ENCODE results near the gene CD164L2. TPM values are rescaled to one million over a fixed set of nuclear protein-coding genes. Genes with fewer than 3 reads are reported as not detected.
"Not testable (repeated sequence)": the region's sequence is repeated elsewhere in the genome, so short reads cannot be mapped to it uniquely, and the experiment has no call there.

The CD164L2 gene
- total RNA-seq, 1 donor from 2014 or later: not detected

DNA sequence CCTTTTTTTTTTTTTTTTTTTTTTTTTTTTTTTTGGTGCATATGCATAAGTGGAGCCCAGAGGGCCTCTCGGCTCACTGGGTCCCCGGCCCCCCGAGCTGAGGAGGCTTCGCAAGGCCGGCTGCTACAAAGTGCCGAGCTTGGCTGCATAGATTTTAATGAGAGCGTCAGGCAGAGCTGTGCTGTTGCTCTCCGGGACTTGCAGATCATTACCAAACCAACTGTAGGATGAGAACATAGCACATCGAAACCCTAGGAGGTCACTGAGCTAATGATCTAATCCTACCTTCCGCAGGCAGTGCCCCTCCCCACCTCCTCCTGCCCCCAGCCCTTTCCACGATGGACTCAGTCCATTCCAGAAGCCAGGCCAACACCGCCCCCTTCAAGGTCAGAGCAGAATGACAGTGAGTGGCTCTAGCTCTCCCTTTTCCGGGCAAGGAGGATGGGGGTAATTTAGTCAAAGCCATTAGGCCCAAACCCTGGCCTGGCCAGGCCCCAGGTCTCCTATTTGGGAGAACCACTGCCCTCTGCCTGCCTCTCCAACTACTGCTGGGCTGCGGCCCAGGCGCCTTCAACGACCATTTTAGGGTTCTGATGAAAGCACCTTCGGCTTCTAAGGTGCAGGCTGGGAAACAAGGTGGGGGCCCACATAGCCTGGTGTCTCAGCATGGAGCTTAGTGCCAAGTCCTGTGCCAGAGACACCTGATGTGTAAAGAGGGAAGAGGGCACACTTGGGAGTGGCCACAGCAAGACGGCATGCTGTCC lies 22.6 kb upstream of the CD164L2 start:
- not testable (repeated sequence) for DNase-seq (ENCODE audit: low spot score in 2 of 2); FAIRE-seq

DNA sequence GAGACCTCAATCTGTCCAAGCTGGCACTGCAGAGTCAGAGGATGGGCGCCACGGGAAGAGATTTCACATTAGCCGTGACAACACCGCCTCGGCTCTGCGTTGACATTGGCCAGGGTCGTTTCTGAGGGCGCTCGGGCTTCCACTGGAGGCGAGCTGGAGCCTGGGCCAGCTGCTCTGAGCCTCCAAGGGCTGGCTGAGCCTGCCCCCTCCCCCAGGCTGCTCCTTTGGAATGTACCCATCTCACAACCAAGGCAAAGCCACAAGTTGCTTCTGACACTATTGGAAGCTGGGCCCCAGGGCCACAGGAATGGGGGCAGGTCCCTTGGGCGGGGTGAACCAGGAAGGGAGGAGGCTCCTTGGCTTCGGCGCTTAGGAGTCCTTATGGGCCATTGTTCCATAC lies 21.9 kb upstream of the CD164L2 start:
- no peak for DNase-seq (ENCODE audit: low spot score in 2 of 2)
- FAIRE-seq: no peak

DNA sequence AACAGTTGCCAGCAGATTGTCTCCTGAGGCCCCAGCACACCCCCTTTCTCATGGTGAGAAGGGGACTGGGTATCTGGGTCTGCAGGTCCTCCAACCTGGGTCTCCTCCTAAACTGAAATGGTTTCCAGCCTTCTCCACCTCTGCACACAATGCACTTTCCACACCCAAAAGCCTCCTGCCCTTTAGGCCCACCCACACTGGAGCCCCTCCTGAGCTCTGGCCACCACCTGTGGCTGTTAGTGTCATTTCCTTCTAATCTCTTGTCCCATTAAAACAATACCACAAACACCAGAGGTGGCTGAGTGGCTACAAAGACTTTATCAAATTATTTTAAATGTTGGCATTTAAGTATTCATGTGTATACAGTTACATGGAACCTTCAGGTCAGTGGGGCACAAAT lies 20.8 kb upstream of the CD164L2 start:
- FAIRE-seq: no peak
- DNase-seq (ENCODE audit: low spot score in 2 of 2): no peak

DNA sequence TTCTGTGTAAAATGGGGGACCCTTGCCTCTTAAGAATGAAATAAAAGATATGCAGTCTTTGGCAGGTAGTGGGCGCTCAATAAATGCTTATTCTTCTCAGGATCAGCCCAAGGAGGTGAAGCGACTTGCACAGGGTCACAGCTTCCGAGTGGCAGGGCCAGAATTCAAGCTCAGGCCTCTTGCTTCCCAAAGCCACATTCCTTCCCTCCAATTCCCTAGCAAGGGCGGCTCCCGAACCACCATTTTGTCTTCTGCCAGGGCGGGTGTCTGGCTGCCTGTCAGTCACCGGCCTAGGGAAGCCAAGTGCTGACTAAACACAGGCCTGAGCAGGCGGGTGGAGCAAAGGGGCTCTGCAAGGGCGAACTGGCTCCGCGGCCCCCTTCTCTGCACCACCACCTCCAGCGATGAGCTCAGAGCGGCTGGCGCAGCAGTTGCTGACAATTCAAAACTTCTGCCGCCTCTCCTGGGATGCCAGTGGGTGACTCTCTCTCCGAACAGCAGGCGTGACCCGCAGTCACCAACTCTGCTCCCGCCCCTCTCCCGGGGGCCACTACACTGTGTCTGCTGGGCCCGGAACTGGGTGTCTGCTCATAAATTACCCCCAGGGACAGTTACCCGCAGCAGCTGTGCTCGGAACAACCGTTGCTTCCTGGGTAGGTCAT lies 20.1 kb upstream of the CD164L2 start:
- no peak for DNase-seq (ENCODE audit: low spot score in 2 of 2)
- FAIRE-seq: no peak

DNA sequence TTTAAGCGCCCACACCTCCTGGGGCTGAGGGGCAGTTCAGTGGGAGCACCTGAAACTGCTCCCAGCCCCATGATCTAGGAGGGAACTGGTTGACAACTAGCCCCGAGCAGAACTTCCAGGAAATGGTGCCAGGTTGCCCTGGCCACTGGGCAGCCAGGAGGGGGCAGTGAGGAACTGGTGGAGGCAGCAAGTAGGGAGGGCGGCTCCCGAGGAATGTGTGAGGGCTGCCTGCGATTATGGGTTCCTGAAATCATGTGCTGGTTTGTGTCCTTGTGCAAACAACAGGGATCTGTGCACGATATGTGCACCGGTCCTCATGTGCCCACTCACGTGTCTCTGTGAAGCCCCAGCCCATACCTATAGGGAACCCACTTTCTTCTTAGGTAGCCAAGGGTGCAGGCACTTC lies 19.2 kb upstream of the CD164L2 start:
- DNase-seq (ENCODE audit: low spot score in 2 of 2) (peak in 1 of 2 donors; percentile 72), FAIRE-seq (no peak)

DNA sequence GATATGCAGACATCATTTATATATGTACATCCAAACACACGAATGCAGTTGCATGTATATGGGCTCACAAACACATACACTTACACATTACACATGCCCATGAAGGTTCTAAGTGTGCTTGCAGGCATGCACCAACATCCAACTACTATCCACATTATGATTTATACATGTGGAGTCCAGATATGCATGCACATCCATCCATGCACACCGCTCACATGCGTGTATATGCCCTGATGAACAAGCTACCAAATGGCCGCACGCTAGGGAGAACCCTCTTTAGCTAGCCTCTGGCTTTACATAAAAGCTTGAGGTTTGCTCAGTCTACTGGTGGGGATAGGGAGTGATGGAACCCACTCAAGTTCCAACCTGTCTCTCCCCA lies 17.8 kb upstream of the CD164L2 start:
- no peak for DNase-seq (ENCODE audit: low spot score in 2 of 2)
- no peak for FAIRE-seq

DNA sequence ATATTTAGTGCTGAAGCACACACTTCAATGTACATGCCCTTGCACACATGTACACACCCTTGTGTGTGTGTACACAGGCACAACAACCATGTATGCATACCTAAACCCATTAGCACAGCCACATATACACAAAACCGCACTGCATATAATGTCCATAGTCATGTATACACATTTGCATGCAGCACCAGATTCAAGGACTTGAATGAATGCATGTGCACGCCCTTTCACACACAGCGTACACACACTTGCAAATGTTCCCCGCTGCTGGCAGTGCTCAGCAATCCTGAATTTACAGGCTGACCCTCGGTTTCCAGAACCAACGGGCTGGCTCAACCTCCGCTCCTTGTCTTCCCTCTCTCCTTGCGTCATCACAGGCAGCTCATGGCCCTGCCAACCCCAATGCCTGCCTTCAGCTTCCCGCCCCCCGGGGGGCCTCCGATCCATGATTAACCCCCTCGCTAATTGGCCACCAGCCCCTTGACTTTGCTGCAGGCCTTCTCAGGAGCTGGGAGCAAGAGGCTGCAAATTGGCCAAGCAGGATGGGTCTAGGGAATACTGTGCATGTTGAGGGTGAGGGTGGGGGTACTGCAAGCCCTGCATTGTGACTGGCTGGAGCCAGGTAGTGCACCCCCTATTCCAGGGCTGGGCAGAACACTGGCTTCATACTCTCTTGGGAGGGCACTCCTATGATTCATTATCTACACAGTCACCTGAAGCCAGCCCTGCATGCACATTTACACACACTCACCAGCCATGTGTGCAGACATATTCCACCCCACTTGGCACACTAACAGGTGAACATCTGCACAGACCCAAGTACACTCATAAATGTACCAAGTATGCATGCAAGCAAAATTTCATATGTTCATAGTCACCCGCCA lies 17.2 kb upstream of the CD164L2 start:
- no peak for DNase-seq (ENCODE audit: low spot score in 2 of 2)
- no peak for FAIRE-seq

DNA sequence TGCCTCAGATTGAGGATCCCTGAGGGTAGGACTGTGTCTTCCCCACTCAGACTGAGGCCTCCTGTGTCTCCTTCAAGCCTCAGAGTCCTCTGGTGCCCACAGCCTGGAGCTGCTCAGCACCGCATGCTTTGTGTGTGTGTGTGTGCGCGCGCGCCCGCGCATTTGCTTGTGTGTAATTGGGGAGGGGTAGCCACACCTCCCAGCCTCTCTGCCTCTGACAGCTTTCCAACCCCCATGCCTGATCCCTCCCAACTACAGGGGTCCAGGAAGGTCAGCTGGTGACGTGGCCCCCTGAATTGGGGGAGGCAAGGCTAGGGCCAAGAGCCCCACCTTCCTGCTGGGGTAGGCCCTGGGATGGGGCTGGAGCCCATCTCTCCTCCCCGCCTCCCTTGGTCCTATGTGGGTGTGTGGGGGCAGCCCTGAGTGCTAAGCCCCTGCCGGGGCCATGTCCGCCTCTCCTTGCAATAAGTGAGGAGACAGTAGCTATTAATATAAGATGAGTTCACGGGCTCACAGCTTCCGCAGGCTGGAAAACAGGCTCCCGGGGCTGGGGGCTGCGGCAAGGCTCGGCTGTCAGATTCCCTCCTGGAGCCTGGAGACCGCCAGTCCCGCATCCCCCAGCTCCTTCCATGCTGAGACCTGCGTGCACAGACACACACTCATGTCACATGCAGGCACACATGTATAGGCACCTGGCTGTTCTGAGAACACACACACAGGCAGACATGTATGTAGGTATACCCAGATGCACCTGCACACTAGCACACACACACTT lies 16.3 kb upstream of the CD164L2 start:
- DNase-seq (ENCODE audit: low spot score in 2 of 2) (no peak), FAIRE-seq (no peak)

DNA sequence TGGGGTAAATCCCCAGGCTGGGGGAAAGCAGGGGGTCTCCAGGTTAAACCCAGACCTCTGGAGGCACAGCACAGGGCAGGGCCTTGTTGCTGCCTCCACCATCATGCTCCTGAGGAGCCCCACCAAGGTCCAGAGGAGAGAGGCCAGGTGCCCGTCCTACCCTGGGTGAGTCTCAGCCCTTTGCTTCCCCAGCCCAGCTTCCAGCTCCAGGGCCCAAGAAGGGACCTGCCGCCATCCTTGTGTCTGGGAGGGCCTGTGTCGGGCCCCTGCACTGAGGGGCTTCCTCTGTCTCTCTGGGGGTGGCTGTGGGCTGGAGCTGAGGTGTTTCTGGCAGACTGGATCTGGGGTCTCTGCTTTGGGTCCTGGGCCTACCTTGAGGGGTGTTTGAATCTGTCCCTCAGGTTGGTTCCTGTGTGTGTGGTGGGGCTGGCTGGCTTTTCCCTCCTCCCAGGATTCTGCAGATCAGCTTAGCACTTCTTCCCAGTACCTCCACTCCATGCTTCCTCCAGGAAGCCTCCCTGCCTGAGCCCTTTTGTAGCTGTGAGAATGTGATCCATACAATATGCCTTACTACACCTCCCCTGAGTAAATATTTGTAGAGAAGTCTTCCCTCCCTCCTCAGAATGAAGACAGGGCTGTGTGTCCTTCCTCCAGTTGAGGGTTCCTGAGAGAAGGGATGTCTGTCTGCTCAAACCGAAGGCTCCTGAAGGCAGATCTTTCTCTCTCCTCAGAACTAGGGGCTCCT lies 15.4 kb upstream of the CD164L2 start:
- no peak for DNase-seq (ENCODE audit: low spot score in 2 of 2)
- no peak for FAIRE-seq

DNA sequence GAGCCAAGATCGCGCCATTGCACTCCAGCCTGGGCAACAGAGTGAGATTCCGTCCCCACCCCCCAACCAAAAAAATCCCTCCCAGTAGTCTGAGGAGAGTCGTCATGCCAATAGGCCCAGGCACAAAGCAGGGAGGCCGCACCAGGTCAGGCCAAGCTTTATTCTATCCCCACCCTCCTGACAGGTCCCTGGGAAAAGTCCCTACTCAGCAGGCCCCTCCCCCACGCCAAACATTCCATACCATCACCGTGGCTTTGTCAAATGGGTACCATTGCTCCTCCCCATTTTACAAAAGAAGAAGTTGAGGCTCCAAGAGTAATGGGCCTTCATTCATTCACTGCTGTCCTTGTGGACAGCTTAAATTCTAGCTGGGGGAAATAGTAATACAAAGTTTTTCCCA lies 14.6 kb upstream of the CD164L2 start:
- FAIRE-seq (no peak), DNase-seq (ENCODE audit: low spot score in 2 of 2) (no peak)

DNA sequence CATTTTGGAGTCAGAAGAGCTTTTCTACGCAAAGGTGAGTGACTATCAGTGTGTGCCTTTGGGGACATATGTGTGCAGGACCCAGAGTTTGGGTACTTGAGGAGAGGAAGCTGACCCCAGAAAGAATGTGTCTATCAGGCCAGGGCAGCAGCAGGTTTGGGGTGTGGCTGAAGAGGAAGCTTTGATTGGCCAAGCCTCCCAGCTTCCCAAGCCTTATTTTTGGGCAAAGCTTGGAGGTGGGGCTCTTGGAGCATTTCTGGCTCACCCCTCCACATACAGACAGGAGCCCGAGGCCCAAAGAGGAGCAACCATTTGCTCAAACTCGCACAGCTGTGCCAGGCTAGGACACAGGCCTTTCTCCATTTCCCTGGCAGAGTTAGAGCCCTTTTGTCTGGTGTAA lies 14.0 kb upstream of the CD164L2 start:
- FAIRE-seq: no peak
- DNase-seq (ENCODE audit: low spot score in 2 of 2): no peak

DNA sequence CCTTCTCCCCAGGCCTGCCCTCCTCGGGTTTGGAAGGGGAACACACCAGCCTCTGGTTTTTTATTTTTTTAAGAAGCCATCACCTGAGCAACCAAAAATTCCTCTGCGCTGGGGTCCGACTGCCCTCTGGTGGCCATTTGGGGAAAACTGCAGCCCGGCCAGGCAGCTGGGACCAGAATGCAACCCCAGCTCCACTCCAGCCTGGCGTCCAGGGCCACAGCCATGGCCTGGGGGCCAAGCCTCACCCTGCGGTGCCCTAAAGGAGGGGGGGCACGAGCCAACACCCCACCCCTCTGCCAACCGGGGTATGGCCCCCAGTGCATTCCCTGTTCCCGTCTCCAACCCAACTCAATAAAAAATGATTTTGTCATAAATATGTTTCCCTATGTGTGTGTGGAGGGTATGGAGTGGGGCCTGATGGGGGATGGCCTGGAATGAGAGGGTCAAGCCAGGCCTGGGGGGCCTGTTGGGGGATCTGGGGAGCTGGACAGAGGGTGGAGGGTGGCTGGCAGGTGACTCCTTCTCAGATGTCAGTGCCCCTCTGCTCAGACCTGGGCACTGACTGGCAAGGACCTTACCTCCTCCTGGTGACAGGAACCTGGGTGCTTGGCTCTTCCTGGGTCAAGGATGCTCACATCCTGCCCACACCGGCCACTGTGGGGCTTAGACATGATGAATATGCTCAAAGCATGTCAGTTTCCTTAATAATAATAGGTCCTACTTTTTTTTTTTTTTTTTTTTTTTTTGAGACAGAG lies 12.5 kb upstream of the CD164L2 start:
- FAIRE-seq (no peak), DNase-seq (ENCODE audit: low spot score in 2 of 2) (peak; percentile 75 to 86)

DNA sequence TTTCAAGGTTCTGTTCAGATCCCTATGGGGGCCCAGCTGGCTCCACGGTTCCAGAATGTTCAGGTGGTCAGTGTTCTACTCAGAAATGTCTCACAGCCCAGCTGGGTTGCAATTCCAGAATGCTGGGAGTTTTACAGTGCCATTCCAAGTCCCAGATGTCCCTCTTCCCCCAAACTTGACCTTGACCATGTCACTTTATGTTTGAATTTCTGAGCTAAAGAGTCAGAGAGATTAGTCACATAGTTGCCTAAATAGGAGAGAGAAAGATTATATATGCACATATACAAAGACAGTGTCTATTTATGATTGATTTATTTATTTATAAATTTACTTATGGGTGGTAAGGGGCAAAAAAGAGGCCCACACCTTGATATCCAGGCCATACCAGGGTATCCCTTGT lies 11.8 kb upstream of the CD164L2 start:
- no peak for DNase-seq (ENCODE audit: low spot score in 2 of 2)
- no peak for FAIRE-seq

DNA sequence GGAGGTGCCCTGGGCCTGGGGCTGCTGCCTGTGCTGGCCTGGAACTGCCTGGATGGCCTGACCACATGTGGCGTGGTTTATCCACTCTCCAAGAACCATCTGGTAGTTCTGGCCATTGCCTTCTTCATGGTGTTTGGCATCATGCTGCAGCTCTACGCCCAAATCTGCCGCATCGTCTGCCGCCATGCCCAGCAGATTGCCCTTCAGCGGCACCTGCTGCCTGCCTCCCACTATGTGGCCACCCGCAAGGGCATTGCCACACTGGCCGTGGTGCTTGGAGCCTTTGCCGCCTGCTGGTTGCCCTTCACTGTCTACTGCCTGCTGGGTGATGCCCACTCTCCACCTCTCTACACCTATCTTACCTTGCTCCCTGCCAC lies 11.1 kb upstream of the CD164L2 start:
- DNase-seq (ENCODE audit: low spot score in 2 of 2) (no peak), FAIRE-seq (no peak)

DNA sequence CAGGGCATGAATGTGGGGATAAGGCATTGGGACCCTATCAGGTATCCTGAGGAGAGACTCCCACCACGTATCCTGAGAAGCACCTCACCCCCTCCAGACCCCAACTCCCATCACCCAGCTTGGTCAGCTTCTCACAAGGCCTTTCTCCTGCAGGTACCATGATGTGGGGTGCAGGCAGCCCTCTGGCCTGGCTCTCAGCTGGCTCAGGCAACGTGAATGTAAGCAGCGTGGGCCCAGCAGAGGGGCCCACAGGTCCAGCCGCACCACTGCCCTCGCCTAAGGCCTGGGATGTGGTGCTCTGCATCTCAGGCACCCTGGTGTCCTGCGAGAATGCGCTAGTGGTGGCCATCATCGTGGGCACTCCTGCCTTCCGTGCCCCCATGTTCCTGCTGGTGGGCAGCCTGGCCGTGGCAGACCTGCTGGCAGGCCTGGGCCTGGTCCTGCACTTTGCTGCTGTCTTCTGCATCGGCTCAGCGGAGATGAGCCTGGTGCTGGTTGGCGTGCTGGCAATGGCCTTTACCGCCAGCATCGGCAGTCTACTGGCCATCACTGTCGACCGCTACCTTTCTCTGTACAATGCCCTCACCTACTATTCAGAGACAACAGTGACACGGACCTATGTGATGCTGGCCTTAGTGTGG lies 10.6 kb upstream of the CD164L2 start:
- DNase-seq (ENCODE audit: low spot score in 2 of 2) (no peak), FAIRE-seq (no peak)

DNA sequence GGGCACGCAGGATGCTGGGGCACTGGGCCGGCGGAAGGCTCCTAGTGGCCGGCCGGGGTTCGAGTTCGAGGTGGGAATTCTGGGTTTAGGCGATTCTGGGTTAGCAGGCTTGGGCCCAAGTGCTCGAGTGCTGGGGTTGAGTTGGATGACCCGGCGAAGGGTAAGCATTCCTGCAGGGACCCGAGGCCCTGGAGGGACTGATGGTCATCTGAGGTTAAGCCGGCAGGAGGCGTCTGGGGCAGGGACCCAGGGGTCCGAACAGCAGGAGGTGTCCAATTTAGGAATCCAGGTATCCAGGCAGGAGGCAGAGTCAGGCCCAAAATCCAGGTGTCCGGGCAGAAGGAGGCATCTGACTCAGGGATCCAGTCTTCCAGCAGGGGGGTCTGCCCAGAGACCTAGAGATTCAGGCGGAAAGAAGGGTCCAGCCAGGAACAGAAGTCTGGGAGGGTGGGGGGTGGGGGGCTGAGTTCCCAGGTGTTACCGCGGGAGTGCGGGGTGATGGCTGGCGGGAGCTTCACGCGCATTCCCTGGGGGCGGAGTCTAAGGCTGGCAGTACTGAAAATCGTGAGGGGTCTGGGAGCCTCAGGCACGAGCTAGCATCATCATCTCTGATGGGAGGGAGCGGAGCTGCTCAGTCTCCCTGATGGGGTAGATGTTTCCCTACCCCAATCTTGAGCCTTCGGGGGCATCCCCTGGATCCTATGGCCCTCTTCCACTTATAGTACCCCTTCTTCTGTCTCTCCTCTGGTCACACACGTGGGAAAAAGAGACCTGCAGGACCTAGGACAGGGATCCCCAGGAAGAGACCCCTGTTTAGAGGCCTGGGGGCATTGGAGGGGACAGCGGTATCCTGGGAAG lies 9.9 kb upstream of the CD164L2 start:
- DNase-seq (ENCODE audit: low spot score in 2 of 2) (no peak), FAIRE-seq (no peak)

DNA sequence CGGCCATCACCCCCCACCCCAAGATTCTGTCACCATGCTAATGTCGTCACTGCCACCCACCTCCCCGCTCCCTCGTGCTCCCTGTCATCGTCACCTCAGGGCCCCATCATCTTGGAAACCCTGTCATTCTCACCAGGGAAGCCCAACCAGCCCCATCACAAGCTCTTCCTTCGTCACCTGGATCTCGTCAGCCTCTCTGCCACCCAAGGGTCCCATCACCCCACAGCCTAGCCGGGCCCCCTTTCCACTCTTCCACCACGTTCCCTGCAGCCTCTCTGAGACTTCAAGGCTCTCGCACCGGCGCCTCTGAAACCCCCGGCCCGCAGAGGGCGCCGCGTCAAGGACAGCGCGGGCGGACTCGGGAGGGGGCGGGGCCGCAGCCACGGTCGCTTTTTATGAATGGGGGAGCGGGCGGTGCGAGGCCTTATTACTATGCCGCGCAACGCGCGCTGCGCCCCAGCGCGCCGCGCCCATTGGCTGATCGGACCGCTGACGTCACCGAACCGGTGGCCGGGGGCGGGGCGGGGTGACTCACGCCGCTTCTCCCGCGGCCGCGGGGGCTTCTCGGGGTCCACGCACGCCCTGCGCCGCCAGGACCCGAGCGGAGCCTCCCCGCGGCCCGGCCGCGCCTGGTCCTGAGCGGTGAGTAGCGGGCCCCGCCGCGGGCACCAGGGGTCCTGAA lies 9.1 kb upstream of the CD164L2 start, which contains the start of gene GPR3:
Gene GPR3, plus strand, starts transcription at position 527 of the 682 bp plus-strand sequence. CDS start 1,177 bp downstream, outside the sequence.
- no peak for FAIRE-seq
- DNase-seq (ENCODE audit: low spot score in 2 of 2): peak; percentile 96 to 97
